ENCODE measurements around the gene MIER3. TPM values are rescaled to one million over a fixed set of nuclear protein-coding genes. Genes with fewer than 3 reads are reported as not detected.

MIER3 gene
- total and polyA plus RNA-seq, 2 of the 13 experiments (the other 11 are each of a cell fraction or from before 2014, with no cell fraction given): 14.6 to 38.8 TPM

- TF ChIP-seq ZNF318 (CRISPR knock-in tag; IDR thresholded peaks at IDR 0.05): no peak
- no peak for TF ChIP-seq JDP2 (CRISPR knock-in tag; IDR thresholded peaks at IDR 0.05; ENCODE audit: borderline replicate concordance)
- no peak for TF ChIP-seq HMG20A (CRISPR knock-in tag; IDR thresholded peaks at IDR 0.05; ENCODE audit: borderline replicate concordance)
- no peak for TF ChIP-seq SETDB1 (CRISPR knock-in tag; IDR thresholded peaks at IDR 0.05; ENCODE audit: borderline replicate concordance)
- TF ChIP-seq EED (CRISPR knock-in tag; IDR thresholded peaks at IDR 0.05): peak; percentile 50; the same call in 1 of the 2 replicates
- no peak; the same call in 1 of the 2 replicates for TF ChIP-seq KDM1A (CRISPR knock-in tag; IDR thresholded peaks at IDR 0.05)
- TF ChIP-seq MEF2D (CRISPR knock-in tag; IDR thresholded peaks at IDR 0.05): no peak
- TF ChIP-seq ZNF841 (CRISPR knock-in tag; IDR thresholded peaks at IDR 0.05; ENCODE audit: borderline replicate concordance): no peak
- no peak for TF ChIP-seq ZNF264 (CRISPR knock-in tag; IDR thresholded peaks at IDR 0.05)
- TF ChIP-seq ZNF484 (CRISPR knock-in tag; IDR thresholded peaks at IDR 0.05; ENCODE audit: borderline replicate concordance, low read depth): no peak
- TF ChIP-seq, protein P1, sequence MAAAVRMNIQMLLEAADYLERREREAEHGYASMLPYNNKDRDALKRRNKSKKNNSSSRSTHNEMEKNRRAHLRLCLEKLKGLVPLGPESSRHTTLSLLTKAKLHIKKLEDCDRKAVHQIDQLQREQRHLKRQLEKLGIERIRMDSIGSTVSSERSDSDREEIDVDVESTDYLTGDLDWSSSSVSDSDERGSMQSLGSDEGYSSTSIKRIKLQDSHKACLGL (CRISPR knock-in tag; IDR thresholded peaks at IDR 0.05): peak; percentile 45; the same call in 1 of the 2 replicates
- no peak for TF ChIP-seq NFE2L1 (CRISPR knock-in tag; IDR thresholded peaks at IDR 0.05; ENCODE audit: borderline replicate concordance)
- no peak for TF ChIP-seq RFX1 (IDR thresholded peaks at IDR 0.05)
- TF ChIP-seq ZNF280D (CRISPR knock-in tag; IDR thresholded peaks at IDR 0.05): no peak
- TF ChIP-seq ZNF615 (CRISPR knock-in tag; IDR thresholded peaks at IDR 0.05; ENCODE audit: borderline replicate concordance): no peak
- no peak for TF ChIP-seq ZNF792 (CRISPR knock-in tag; IDR thresholded peaks at IDR 0.05)
- TF ChIP-seq ZSCAN22 (CRISPR knock-in tag; IDR thresholded peaks at IDR 0.05): peak; percentile 79; the same call in 1 of the 2 replicates
Measured at GRCh38 chr5:56951946-56952691, at the start of gene MIER3 (continued).
